IPS-20b (cell line): ENCODE data around the gene KCNIP3.

Experiments used
- H3K27ac ChIP-seq: one replicate; pipeline ENCODE4 v1.5.1; 2013; ENCODE audit warnings: low read length
- H3K27me3 ChIP-seq: 2 replicates; pipeline ENCODE4 v1.6.1; 2013; ENCODE audit warnings: mild to moderate bottlenecking, low read length, inconsistent platforms; ENCODE audit not compliant: insufficient read depth
- H3K36me3 ChIP-seq: 2 replicates; pipeline ENCODE4 v1.6.1; 2013; ENCODE audit warnings: low read depth, mild to moderate bottlenecking, inconsistent platforms, low read length, moderate library complexity; ENCODE audit not compliant: insufficient read depth
- H3K4me1 ChIP-seq: 2 replicates; pipeline ENCODE4 v1.6.1; 2013; ENCODE audit warnings: mild to moderate bottlenecking, control low read depth, inconsistent platforms, low read length, moderate library complexity; ENCODE audit not compliant: insufficient read depth
- H3K4me3 ChIP-seq: 2 replicates; pipeline ENCODE4 v1.5.1; 2013; ENCODE audit warnings: mild to moderate bottlenecking, low read length, inconsistent platforms
- H3K9ac ChIP-seq: 2 replicates; pipeline ENCODE4 v1.6.1; 2013; ENCODE audit warnings: low read depth, mild to moderate bottlenecking, inconsistent platforms, low read length, moderate library complexity
- H3K9me3 ChIP-seq: 2 replicates; pipeline ENCODE4 v1.6.1; 2013; ENCODE audit warnings: mild to moderate bottlenecking, low read depth, low read length, inconsistent platforms; ENCODE audit not compliant: insufficient read depth

KCNIP3 gene

DNA sequence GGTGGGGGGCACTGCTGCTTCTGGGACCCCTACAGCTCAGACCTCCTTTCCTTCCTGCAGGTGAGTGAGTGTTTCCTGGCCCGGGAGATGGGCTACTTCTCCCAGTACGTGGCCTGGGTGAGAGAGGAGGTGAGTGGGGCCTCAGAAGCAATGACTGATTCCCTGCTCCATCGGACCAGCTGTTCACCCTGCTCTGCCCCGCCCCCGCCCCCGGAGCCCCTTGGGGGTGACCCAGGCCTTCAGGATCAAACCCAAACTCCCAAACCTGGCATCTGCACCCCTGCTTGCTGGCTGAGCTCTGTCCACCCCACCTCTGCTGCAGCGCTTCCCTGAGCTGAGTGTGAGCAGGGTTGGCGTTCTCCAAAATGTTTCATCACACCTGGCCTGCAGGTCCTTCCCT is 9.8 kb upstream of the KCNIP3 start:
- peaks cover 8% of the 10 kb centered on the region for H3K9me3 ChIP-seq
- no peaks in the 10 kb centered on the region for H3K36me3 ChIP-seq
- H3K27me3 ChIP-seq = no peaks in the 10 kb centered on the region
- H3K4me3 ChIP-seq = no peak overlapping the region
- no peak overlapping the region for H3K27ac ChIP-seq
- H3K9ac ChIP-seq = no peak overlapping the region
- H3K4me1 ChIP-seq = no peaks in the 10 kb centered on the region

DNA sequence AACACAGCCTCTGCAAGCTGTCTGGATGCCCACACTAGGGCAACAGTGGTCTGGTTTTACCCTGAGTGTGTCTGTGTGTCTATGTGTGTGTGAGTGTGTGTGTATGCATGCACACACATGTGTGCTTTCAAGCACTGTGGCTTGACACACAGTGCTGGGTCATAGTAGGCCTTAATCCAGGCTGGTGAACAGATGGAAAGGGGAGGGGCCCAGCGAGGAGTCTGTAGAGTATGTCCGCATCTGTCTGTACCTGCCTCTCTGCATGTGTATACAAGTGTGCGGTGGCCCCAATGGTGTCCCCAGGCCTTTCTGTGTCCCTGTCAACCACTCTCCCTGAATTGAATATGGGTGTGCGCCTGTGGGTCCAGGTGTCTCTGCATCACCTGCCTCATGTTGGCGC is 9.3 kb upstream of the KCNIP3 start:
- Histone ChIP-seq H3K4me1 (no peaks in the 10 kb centered on the region), H3K27me3 (no peaks in the 10 kb centered on the region), H3K27ac (no peak overlapping the region), H3K36me3 (no peaks in the 10 kb centered on the region), H3K4me3 (no peak overlapping the region), H3K9me3 (peaks cover 8% of the 10 kb centered on the region), H3K9ac (no peak overlapping the region)

DNA sequence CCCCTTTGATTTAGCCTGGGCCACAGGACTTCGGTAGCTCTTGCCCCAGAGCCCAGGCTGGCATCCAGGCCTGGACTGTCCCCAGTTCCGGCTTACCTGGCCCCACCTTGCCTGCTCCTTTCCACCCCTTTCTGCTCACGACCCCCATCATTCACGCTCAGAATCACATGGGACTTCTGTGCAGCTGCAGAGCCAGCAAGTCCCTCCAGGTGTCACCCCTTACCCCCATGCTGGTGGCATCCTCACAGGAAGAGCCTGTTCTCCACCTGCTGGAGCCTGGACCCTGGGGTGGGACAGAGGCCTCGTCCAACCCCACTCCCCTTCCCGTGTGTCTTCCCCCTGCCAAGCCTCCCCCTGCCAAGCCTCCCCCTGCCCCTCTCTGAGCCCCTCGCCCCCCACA is 7.9 kb upstream of the KCNIP3 start:
- no peak overlapping the region for H3K9ac ChIP-seq
- H3K9me3 ChIP-seq = peaks cover 8% of the 10 kb centered on the region

DNA sequence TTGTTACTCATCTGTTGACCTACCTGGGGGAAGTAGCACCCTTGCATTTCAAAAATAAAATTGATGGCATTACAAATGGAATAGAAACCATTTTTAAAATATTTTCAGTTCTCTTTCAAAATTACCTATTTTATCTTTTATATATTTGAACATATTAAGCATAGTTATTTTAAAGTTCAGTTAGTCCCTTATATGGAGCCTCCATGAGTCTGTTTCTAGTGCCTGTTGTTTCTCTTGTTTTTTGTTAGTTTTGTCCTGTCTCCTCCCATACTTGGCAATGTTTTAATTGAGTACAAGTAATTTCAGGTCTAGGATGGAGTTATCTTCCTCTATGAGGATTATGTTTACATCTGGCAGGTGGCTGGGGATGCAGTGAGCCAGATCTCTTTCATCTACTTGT is 5.9 kb upstream of the KCNIP3 start:
- Histone ChIP-seq H3K27ac (no peak overlapping the region), H3K9ac (no peak overlapping the region), H3K27me3 (0 out of 2 replicates have a peak, but pooled peaks cover 1% of the 10 kb centered on the region), H3K9me3 (peaks cover 8% of the 10 kb centered on the region), H3K4me1 (no peaks in the 10 kb centered on the region), H3K4me3 (no peak overlapping the region), H3K36me3 (no peaks in the 10 kb centered on the region)

More for the DNA sequence above, 7.9 kb upstream of the KCNIP3 start:
- Histone ChIP-seq H3K4me3 (no peak overlapping the region), H3K4me1 (no peaks in the 10 kb centered on the region), H3K27ac (no peak overlapping the region), H3K27me3 (no peaks in the 10 kb centered on the region), H3K36me3 (no peaks in the 10 kb centered on the region)

DNA sequence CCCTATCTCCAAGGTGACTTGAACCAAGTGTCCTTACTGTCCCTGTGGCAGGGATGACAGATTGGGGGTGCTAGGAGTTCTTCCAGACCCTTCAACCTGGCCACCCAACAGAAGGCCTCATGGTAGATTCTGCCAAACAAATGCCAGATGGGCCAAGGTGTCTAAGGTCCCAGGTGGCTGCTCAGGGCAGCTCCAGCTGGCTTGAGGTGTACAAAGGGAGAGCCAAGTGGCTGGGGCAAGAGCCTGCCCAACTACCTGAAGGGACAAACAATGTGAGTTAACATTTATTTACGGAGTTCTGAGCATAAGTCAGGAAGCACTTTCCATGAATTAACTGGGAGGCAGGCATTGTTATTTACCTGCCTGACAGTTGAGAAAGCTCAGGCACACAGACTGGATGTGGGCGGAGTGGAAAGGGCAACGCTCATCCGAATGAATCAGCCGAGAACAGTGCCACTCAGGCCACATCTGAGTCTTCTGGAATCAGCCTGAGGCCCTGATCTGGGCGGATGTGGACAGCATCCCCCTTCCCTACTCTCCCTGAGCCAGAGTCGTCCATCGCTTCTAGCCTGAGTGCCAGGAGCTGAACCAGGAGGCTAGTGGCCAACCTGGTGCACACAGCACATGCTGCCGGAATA is 4.4 kb upstream of the KCNIP3 start:
- peaks cover 3% of the 10 kb centered on the region; the same call in 1 of the 2 replicates for H3K4me1 ChIP-seq
- H3K27ac ChIP-seq = no peak overlapping the region
- peaks cover 9% of the 10 kb centered on the region for H3K27me3 ChIP-seq
- no peak overlapping the region for H3K4me3 ChIP-seq
- H3K36me3 ChIP-seq = no peaks in the 10 kb centered on the region
- H3K9ac ChIP-seq = no peak overlapping the region
- H3K9me3 ChIP-seq = peaks cover 8% of the 10 kb centered on the region

DNA sequence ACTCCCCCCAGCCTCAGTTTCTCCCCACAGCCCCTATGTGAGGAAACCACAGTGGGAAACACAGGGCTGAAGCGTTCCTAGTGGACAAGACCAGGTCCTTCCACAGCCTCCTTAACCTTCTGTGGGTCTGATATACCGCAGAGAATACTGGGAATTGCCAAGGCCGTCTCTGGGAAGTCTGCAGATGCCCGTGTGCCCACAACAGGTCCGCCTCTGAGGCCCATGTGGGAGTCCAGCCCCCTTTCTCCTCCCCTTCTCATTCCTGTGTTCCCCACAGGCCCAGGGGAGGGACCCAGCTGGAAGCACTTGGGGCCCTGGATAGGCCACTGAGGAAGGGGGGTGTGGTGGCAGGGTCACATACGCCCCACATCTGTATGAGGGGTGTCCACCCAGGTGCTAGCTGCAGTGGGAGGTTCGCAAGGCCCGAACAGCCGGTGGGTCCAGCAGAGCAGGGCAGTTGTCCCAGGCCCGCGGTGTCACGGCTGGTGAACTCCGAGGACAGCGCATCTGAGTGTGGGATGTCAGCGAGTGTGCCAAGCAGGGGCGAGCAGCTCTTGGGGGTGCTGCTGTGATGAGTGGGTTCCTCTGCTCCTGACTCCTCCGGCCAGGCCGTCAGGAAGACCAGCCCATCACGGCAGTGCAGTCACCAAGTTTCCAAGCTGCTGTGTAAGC is 2.4 kb upstream of the KCNIP3 start:
- no peak overlapping the region for H3K4me3 ChIP-seq
- no peaks in the 10 kb centered on the region for H3K36me3 ChIP-seq
- no peak overlapping the region for H3K27ac ChIP-seq
- peaks cover 9% of the 10 kb centered on the region for H3K27me3 ChIP-seq
- H3K9ac ChIP-seq = no peak overlapping the region
- peaks cover 8% of the 10 kb centered on the region for H3K9me3 ChIP-seq
- H3K4me1 ChIP-seq = peaks cover 3% of the 10 kb centered on the region; the same call in 1 of the 2 replicates

DNA sequence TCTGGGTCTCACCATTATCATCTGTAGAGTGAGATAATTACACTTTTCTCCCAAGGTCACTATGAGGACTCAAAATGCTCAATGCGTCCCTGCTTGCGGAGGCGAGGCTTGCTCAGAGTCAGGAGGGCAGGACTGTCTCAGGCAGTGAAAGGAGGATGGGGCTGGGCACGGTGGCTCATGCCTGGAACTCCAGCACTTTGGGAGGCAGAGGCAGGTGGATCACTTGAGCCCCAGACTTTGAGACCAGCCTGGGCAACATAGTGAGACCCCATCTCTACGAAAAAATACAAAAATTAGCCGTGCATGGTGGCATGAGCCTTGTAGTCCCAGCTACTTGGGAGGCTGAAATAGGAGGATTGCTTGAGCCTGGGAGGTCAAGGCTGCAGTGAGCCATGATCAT is 1.8 kb upstream of the KCNIP3 start:
- H3K9ac ChIP-seq = no peak overlapping the region
- no peak overlapping the region for H3K27ac ChIP-seq
- H3K9me3 ChIP-seq = peaks cover 8% of the 10 kb centered on the region
- no peaks in the 10 kb centered on the region for H3K36me3 ChIP-seq
- H3K4me1 ChIP-seq = peaks cover 3% of the 10 kb centered on the region; the same call in 1 of the 2 replicates
- H3K27me3 ChIP-seq = peaks cover 9% of the 10 kb centered on the region
- H3K4me3 ChIP-seq = no peak overlapping the region

DNA sequence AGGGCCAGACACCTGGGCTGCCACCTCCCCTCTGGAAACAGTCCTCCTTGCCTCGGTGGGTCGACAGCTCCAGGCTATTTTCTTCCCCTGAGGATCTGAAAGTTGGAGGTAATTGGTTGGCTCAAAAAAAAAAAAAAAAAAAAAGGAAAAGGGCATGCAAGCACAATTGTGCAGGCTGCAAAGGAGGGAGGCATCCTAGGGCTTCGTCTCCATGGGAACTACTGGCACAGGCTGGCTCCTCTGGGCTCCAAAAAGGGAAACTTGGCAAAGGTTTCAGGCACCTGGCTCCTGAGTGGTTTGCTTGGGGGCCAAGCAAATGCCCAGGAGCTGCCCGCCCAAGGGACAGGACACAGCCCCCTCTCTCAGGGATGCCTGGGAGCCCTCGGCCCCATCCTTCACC is 1.1 kb upstream of the KCNIP3 start:
- H3K9ac ChIP-seq = no peak overlapping the region
- H3K9me3 ChIP-seq = peaks cover 7% of the 10 kb centered on the region
- no peaks in the 10 kb centered on the region for H3K36me3 ChIP-seq
- H3K27ac ChIP-seq = no peak overlapping the region
- peaks cover 9% of the 10 kb centered on the region for H3K27me3 ChIP-seq
- H3K4me1 ChIP-seq = peaks cover 3% of the 10 kb centered on the region; the same call in 1 of the 2 replicates
- no peak overlapping the region for H3K4me3 ChIP-seq

DNA sequence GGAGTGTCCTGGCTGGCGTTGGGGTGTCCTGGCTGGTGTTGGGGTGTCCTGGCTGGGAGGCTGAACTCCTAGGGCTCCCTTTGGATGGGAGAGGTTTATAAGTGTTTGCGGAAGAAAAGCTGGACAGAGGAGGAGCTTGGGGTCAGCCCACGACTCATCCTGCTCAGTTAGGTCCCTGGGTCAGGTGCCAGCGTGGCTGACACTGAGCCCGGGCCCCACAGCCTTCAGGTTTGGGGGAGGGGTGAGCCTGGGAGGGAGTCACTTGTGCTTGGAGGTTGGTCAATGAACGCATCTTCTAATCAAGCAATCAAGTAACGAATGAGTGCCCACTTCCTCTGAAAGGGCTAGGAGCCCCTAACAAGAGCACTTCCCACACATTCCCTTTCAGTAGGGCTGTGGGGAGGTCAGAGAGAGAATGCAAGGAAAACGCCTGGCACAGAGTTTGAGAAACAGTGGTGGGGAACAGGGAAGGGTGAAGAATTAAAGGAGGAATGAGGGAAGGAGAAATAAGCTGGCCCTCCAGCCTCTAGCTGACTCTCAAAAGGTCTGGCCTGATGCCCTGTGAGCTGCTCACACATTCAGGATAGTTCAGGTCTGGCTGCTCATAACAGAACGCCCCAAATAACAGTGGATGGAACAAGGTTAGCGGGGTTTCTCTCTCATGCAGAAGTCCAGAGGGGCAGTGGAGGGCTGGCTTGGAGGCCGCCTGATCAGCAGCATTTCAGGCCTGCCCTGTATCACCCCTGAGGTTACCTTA is 670 bp downstream of the KCNIP3 start:
- Histone ChIP-seq H3K36me3 (no peaks in the 10 kb centered on the region), H3K4me3 (peak overlapping the region; percentile 54; the same call in 1 of the 2 replicates)

DNA sequence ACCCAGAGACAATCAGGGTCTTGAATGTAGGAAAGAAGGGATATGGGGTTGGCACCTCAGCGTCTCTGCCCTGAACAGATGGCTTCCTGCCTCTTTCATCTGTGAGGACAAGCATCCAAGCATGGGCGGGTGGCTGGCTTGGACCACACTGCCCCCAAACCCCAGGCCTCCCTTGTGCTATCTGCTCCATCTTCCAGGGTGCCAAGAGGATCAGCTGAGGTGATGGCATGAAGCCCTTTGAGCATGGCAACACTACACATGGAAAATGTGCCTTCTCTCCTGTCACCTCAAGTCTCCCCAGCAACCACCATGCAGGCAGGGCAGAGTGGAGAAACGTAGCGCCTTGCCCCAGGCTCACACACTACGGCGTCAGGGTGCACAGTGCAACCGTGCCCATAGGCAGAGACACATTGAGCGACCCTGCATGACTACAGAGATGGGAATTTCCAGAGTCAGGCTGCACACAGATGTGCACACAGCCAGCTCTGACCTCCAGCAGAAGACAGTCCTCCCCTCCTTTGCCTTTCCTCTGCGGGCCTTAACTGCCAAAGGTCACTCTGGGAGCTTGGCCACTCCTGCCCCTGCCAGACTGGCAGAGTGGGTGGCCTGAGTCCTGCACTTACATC is 1.5 kb downstream of the KCNIP3 start:
- peaks cover 3% of the 10 kb centered on the region; the same call in 1 of the 2 replicates for H3K4me1 ChIP-seq
- H3K9ac ChIP-seq = no peak overlapping the region
- H3K4me3 ChIP-seq = no peak overlapping the region
- H3K36me3 ChIP-seq = no peaks in the 10 kb centered on the region
- H3K9me3 ChIP-seq = no peaks in the 10 kb centered on the region
- H3K27ac ChIP-seq = no peak overlapping the region
- peaks cover 9% of the 10 kb centered on the region for H3K27me3 ChIP-seq

More for the DNA sequence above, 670 bp downstream of the KCNIP3 start:
- no peak overlapping the region for H3K9ac ChIP-seq
- H3K27me3 ChIP-seq = peaks cover 9% of the 10 kb centered on the region
- H3K9me3 ChIP-seq = no peaks in the 10 kb centered on the region
- H3K4me1 ChIP-seq = peaks cover 3% of the 10 kb centered on the region; the same call in 1 of the 2 replicates
- no peak overlapping the region for H3K27ac ChIP-seq

DNA sequence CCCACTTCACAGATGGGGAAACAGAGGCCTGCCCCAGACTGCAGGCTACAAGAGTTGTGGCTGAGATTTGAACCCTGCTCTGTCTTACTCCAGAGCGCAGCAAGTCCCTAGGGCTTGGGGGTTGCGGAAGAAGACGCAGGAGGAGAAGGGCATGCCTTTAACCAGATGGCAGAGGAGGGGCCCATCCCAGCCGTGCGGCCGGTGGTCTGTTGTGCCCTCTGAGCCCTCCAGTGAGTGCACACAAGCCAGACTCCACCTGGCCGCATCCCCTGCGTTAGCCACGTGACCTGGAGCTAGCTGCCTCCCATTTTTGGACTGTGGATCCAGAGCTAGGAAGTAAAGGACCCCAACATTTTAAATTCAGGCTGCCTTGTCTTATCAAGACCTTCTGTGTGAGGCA is 2.8 kb downstream of the KCNIP3 start:
- H3K27me3 ChIP-seq = peaks cover 9% of the 10 kb centered on the region
- H3K4me3 ChIP-seq = no peak overlapping the region
- H3K4me1 ChIP-seq = peaks cover 3% of the 10 kb centered on the region; the same call in 1 of the 2 replicates
- H3K36me3 ChIP-seq = no peaks in the 10 kb centered on the region
- H3K9me3 ChIP-seq = no peaks in the 10 kb centered on the region
- H3K9ac ChIP-seq = no peak overlapping the region
- no peak overlapping the region for H3K27ac ChIP-seq
